H4 (cell line): Measurements from ENCODE around the gene PRKN. TPM values are rescaled to one million over a fixed set of nuclear protein-coding genes. Genes with fewer than 3 reads are reported as not detected.

Experiments used
- DNase-seq: peaks from one replicate; pipeline ENCODE4 v3.0.0-alpha.2; 2015; ENCODE audit warnings: low spot score
- total RNA-seq: library from RNA; depleted of rRNA; stranded (reverse); fragments of >200 nt; shearing (Covaris generic); gene quantifications from 2 replicates; pipeline ENCODE4 v1.2.3, GENCODE V29; 2014

Gene PRKN
- total RNA-seq, 1 experiment from 2014 or later, result 0.19 TPM

DNA sequence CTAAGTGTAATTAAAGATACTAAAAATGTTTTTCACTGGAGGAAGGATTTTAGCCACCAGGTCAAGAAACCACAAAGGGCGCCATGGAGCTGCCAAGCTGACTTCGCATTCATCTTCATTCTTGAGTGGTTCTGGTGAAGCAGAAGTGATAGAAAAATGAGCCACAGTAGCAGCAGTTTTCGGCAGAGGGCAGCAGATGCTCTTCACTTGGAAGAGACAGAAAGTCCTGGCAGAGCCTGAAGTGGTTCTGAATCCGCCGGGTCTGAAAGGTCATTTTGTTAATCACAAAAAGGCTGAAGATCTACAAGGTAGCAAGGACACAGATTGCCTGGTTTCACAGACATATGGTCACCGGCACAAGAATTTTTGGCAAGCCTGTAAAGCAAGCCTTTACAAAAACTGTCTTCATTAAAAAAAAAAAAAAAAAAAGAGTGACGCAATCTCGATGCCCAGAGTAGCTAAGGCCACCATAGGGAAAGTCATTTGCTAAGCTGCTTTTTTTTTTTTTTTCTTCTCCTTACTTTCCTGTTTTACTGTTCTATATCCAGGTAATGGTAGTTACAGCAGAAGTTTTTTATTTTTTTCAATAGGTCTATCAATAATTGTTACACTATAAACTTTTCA is 1108.6 kb downstream of the PRKN start:
- DNase-seq, result peak; percentile 66

GRCh38 chr6:161613711-161614110 is 1113.9 kb downstream of the PRKN start:
- no peak for DNase-seq

DNA sequence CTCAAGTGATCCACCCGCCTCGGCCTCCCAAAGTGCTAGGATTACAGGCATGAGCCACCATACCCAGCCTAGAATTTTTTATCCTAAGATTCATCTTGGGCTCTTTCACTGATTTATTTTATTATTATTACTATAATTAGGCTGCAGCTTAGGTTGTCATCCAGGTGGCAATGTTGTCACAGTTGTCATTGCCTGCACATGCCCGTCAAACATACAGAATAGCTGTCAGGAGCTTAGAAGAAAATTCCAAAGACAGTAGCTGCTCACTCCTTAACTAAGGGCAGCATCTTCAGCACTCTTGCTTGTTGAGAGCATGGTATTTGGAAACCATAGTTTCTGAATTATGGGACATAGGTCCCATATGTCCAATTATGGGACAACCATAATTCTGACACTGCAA is 1118.8 kb downstream of the PRKN start:
- no peak for DNase-seq

DNA sequence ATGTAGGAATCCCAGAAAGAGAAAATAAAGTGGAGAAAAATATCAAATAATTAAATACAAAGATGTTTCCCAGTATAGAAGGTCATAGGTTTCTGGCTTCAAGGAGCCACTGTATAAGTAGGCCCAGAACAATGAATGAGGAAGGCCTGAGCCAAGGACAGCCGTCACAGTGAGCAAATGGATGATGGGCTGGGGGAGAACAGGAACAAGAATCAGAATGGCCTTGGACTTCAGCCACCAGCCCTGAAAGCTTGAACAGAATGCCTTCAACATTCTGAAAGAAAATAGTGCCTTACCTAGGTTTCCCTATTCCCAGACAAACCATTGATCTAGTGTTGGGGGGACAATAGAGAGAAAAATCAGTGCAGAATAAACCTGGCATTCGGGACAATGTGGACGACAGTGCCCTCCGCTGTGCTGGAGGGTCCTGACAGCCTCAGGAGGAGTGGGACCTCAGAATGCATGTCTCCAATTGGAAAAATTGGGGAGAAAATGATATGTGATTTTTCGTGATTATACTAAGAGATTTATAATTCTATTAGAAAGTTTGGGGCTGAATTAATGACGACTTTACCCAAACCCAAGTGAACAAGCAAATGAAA is 1119.8 kb downstream of the PRKN start:
- DNase-seq, result no peak

GRCh38 chr6:161602359-161602758 is 1125.2 kb downstream of the PRKN start:
- DNase-seq, result peak; percentile 9

DNA sequence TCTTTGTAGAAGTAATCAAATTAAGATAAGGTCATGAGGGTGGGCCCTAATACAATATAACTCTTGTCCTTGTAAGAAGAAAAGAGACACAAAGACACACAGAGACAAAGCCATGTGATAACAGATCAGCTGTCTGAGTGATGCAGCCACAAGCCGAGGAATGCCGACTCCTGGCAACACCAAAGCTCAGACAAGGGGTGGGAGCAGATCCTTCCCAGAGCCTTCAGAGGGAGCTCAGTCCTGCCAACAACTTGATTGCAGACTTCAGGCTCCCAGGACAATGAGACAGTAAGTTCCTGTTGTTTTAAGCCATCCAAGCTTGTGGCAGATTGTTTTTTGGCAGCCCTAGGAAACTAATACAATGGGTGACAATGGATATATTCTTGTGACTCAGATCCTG is 1128.7 kb downstream of the PRKN start:
- no peak for DNase-seq

GRCh38 chr6:161596807-161597520 is 1130.6 kb downstream of the PRKN start:
- no peak for DNase-seq

GRCh38 chr6:161594412-161594811 is 1133.2 kb downstream of the PRKN start:
- DNase-seq, result no peak

DNA sequence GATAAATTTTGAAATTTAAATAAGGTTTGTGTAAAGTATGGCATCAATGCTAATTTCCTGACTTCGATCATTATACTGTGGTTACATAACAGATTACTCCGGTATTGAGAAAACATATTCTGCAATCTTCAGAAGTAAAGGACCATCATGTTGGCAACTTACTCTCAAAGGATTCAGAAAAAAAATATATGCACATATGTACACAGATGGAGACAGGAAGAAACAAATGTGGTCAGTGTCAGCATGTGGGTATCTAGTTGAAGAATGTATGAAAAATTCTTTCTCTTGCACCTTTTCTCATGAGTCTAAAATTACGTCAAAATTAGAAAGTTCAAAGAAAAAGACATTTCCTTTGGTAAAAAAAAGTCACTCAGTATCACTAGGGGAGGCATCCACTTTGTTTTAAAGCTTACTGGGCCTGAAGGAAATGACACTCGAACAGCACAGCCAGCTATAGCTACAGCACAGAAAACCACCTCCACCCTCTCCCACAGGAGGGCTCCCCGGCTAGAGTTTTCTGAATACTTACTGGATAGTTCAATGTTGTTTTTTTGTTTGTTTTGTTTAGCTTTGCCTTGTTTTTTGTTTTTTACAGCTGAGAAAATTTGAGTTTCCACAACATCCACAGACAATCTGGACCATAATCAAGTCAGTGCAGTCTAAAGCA is 1136.5 kb downstream of the PRKN start:
- no peak for DNase-seq

- no peak for DNase-seq
These were observed 1140.7 kb downstream of the PRKN start for GRCh38 chr6:161586887-161587286.

DNA sequence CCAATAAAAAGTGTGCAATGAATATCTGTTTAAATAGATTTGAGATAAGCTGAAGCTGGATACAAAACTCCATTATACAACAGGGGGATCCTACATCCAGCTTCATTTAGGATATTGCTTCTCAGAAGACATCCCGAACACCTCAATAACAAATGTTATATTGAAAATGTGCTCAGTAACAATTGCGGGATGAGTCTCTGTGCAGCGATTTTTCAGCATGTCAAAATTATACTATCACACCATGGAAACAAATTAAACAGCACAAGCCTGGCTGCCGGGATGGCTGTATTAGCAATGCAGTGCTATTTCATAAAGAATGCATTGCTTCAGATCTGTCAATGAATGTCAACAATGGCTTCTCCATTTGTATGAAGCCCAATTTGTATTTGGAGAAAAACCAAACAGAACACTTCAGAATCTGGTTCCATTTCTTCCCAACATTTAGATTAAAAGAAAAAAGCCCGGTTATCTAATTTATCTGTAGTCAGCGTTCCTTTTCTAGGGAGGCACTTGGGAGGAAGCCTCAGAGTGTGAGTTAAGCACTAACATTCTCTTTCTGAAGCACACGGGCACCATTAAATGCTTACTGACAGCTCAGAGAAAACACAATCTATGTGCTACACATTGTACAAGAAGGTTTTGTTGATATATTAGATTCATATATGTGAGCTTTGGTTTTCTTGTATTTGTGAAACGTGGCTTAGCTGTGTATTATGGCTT is 1142.8 kb downstream of the PRKN start:
- no peak for DNase-seq

DNA sequence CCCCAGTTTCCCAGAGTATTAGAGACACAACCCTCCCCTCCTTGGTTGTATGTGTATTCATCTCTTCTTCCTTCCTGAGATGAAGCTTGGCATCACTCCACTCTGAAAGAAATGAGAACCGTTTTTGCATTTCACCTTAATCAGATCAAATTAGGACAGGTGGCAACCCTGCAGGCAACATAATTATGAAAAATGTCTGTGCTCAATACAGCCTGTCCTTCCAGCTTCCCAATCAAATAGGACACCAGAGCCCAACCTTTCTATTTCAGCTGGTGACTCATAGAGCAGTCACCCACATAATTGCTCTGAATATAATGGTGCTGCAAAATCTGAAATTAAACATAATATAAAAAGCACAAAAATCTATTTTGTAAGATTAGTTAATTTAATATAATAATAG is 1143.5 kb downstream of the PRKN start:
- DNase-seq, result no peak

- DNase-seq, result no peak
These were observed 1144.0 kb downstream of the PRKN start for GRCh38 chr6:161583584-161583983.

DNA sequence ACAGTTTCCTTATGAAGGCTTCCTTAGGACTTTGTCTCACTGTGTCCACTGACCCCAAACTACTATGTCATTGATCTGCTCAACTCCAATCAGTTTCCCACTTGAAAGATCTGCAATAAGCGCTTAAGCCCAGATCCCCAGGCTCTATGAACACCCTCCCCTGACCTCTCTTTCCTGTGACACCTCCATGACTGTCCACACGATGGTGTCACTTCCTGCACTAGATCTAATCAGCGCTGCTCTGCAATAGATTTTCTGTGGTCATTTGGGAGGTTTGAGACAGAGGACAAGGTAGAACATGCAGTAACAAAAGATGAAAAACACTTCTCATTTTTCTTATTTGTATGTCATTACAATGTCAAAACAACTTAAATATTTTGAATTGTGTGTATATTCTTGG is 1149.1 kb downstream of the PRKN start:
- no peak for DNase-seq

GRCh38 chr6:161575523-161576254 is 1151.9 kb downstream of the PRKN start:
- no peak for DNase-seq

GRCh38 chr6:161568885-161569456 is 1158.6 kb downstream of the PRKN start:
- no peak for DNase-seq

- no peak for DNase-seq
These were observed 1162.6 kb downstream of the PRKN start for GRCh38 chr6:161564952-161565351.

- no peak for DNase-seq
These were observed 1165.7 kb downstream of the PRKN start for GRCh38 chr6:161561908-161562307.

GRCh38 chr6:161557333-161558107 is 1170.0 kb downstream of the PRKN start:
- no peak for DNase-seq

DNA sequence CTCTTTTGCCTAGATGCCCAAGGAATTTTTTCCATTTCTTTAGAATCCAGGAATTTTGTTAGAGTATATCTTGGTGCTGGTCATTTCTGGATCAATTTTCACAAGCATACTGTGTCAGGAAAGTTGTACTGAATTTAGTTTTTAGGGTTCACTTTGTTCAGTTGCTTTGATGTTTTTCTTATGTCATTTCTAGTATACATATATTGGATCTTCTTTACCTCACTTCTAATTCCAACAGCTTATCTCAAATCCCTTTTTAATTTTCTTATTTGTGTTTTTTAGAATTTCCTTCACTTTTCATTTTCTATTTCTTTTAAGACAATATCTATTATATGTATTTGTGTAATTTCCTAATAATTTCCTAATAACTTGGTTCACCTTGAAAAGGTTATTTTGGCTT is 1172.7 kb downstream of the PRKN start:
- no peak for DNase-seq
